K562 (cell line): Measurements from ENCODE around the gene MTHFR. TPM values are rescaled to one million over a fixed set of nuclear protein-coding genes. Genes with fewer than 3 reads are reported as not detected.

Source experiments
- ELF4 ChIP-seq: fragments of 450-650 bp; formaldehyde crosslinking; IDR thresholded peaks from 2 replicates; pipeline ENCODE4 v1.4.0; 2022; ENCODE audit warnings: missing genetic modification characterization
- GABPA ChIP-seq: fragments of 200-800 bp; sonication (Bioruptor generic); conservative IDR thresholded peaks from 2 replicates; pipeline ENCODE4 v1.6.1; 2016; ENCODE audit warnings: low read depth, missing genetic modification characterization, missing compliant biosample characterization
- GATAD2B ChIP-seq: fragments of 450-650 bp; IDR thresholded peaks from 2 replicates; pipeline ENCODE4 v1.6.1; 2017; ENCODE audit warnings: mild to moderate bottlenecking, borderline replicate concordance
- HCFC1 ChIP-seq: IDR thresholded peaks from 2 replicates; pipeline ENCODE4 v1.6.1; 2012; ENCODE audit warnings: low read depth, low read length, improper control_type of control experiment
- HMG20B ChIP-seq: fragments of 250-450 bp; sonication (Bioruptor Pico); IDR thresholded peaks from 2 replicates; pipeline ENCODE4 v1.5.0; 2021; ENCODE audit warnings: mild to moderate bottlenecking
- HNRNPL ChIP-seq: fragments of 200-400 bp; formaldehyde crosslinking; IDR thresholded peaks from 2 replicates; pipeline ENCODE4 v1.6.1; 2017; ENCODE audit warnings: low read depth, mild to moderate bottlenecking, low read length
- MTA1 ChIP-seq: fragments of 450-650 bp; IDR thresholded peaks from 2 replicates; pipeline ENCODE4 v1.6.1; 2017; ENCODE audit warnings: borderline replicate concordance
- NBN ChIP-seq: fragments of 450-650 bp; IDR thresholded peaks from 2 replicates; pipeline ENCODE4 v1.6.1; 2016; ENCODE audit warnings: low read depth, mild to moderate bottlenecking
- POLR3A ChIP-seq: IDR thresholded peaks from 2 replicates; pipeline ENCODE4 v1.6.1; 2011; ENCODE audit warnings: borderline replicate concordance, mild to moderate bottlenecking, moderate library complexity; ENCODE audit not compliant: insufficient read length, insufficient read depth; ENCODE audit errors: extremely low read depth
- RBM22 ChIP-seq: fragments of 200-400 bp; formaldehyde crosslinking; IDR thresholded peaks from 2 replicates; pipeline ENCODE4 v1.6.1; 2018; ENCODE audit warnings: low read length, low read depth; ENCODE audit not compliant: poor library complexity, severe bottlenecking
- SMARCB1 ChIP-seq: IDR thresholded peaks from 2 replicates; pipeline ENCODE4 v1.6.1; 2011; ENCODE audit warnings: improper control_type of control experiment, low read depth; ENCODE audit not compliant: insufficient read length
- TCF3 ChIP-seq: sonication (generic); formaldehyde crosslinking; IDR thresholded peaks from 2 replicates; pipeline ENCODE4 v1.4.0; 2020; ENCODE audit warnings: mild to moderate bottlenecking, missing genetic modification reagents
- TCF7L2 ChIP-seq: fragments of 150-350 bp; IDR thresholded peaks from 2 replicates; pipeline ENCODE4 v1.6.1; 2016; ENCODE audit warnings: low read depth, mild to moderate bottlenecking, low read length, moderate library complexity
- U2AF2 ChIP-seq: fragments of 200-400 bp; formaldehyde crosslinking; optimal IDR thresholded peaks from 2 replicates; pipeline ENCODE3; 2017; ENCODE audit warnings: low read depth, mild to moderate bottlenecking, low read length
- ZNF512 ChIP-seq: IDR thresholded peaks from 2 replicates; pipeline ENCODE4 v1.6.1; 2016; ENCODE audit warnings: missing genetic modification characterization, missing compliant biosample characterization
- ZNF589 ChIP-seq: fragments of 200-800 bp; sonication (Bioruptor generic); IDR thresholded peaks from 2 replicates; pipeline ENCODE4 v1.6.1; 2016; ENCODE audit warnings: low read depth, missing genetic modification characterization, missing compliant biosample characterization
- ZNF644 ChIP-seq: fragments of 200-800 bp; sonication (Bioruptor generic); IDR thresholded peaks from 2 replicates; pipeline ENCODE4 v1.6.1; 2016; ENCODE audit warnings: low read depth, missing genetic modification characterization, missing compliant biosample characterization
- polyA plus RNA-seq, 8 experiments: library from polyadenylated mRNA; depleted of rRNA in 4 of 8; stranded (reverse) in 5 of 8; unstranded in 3 of 8; fragments of >200 nt; fragmentation: Nextera tagmentation in 2 of 8; fragmentation: Illumina TruSeq in 1 of 8; extraction: Ambion mirVana in 2 of 8; extraction: Trizol in 1 of 8; gene quantifications; 2 replicates each; pipeline versions ENCODE4 v1.2.1 to v1.2.3, GENCODE V29; 2011 to 2014; ENCODE audit warnings: inconsistent platforms in 1 of 8, missing spikeins in 1 of 8
- total RNA-seq, 7 experiments: library from RNA; depleted of rRNA in 6 of 7; stranded (reverse); fragments of >200 nt in 6 of 7; fragmentation: Illumina TruSeq in 2 of 7; extraction: Trizol in 2 of 7; gene quantifications; 2 replicates each; pipeline versions ENCODE4 v1.2.1 to v1.2.3, GENCODE V29; 2011 to 2021; ENCODE audit warnings: low replicate concordance in 1 of 7
- TF ChIP-seq, protein P1 (sequence below), 2 experiments: fragments of 450-650 bp; IDR thresholded peaks; 2 replicates each; pipeline ENCODE4 v1.6.1; 2016; ENCODE audit warnings: mild to moderate bottlenecking in 2 of 2, borderline replicate concordance in 1 of 2, low read depth in 1 of 2, moderate library complexity in 1 of 2

Gene MTHFR
- total and polyA plus RNA-seq, 9 of the 15 experiments (the other 6 are each of a cell fraction or from before 2014, with no cell fraction given): 5.0 to 104 (median 62.6) TPM

DNA sequence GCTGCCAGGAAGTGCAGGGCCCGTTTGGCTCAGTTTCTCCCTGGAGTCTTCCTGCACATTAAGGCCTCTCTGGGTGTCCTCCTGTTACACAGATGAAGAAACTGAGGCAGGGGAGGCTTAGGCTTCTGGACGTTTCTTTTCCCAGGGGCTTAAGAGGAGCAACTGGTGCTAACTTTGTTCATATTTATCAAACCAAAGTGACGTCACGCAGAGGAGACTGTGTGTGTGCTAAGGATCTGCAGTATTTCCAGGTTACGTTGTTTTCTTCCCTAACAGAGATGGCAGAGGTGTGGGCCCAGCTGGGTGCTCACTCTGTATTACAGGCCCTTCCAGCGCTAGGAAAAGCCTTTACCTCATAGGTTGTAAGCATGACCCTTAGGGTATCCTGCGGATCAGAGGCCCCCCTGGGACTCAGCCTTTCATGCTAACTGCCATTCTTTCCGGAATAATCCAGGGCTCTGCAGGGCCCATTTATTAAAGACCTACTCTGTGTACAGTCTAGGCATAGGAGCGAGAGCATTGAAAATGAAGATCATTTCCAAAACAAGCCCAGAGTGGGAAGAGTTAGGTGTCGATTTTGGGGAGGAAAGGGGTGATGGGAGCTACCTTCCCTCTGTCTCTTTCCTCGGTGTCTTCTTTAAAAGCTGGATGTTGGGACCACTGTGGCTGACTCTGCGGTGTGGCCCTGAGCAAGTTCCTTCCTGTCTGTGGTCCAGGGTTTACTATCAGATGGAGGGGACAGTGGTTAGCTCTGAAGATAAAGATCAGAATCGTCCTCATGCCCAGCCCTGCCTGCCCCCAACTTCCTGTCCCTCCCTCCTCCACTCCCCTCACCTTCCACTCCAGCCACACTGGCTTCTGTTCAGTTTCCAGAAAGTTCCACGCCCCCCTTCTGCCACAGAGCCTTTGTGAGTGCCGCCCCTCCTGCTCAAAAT is 65.2 kb downstream of the MTHFR start (continued):
- peak; percentile 83 for TF ChIP-seq GABPA (tag)
- TF ChIP-seq, protein P1, sequence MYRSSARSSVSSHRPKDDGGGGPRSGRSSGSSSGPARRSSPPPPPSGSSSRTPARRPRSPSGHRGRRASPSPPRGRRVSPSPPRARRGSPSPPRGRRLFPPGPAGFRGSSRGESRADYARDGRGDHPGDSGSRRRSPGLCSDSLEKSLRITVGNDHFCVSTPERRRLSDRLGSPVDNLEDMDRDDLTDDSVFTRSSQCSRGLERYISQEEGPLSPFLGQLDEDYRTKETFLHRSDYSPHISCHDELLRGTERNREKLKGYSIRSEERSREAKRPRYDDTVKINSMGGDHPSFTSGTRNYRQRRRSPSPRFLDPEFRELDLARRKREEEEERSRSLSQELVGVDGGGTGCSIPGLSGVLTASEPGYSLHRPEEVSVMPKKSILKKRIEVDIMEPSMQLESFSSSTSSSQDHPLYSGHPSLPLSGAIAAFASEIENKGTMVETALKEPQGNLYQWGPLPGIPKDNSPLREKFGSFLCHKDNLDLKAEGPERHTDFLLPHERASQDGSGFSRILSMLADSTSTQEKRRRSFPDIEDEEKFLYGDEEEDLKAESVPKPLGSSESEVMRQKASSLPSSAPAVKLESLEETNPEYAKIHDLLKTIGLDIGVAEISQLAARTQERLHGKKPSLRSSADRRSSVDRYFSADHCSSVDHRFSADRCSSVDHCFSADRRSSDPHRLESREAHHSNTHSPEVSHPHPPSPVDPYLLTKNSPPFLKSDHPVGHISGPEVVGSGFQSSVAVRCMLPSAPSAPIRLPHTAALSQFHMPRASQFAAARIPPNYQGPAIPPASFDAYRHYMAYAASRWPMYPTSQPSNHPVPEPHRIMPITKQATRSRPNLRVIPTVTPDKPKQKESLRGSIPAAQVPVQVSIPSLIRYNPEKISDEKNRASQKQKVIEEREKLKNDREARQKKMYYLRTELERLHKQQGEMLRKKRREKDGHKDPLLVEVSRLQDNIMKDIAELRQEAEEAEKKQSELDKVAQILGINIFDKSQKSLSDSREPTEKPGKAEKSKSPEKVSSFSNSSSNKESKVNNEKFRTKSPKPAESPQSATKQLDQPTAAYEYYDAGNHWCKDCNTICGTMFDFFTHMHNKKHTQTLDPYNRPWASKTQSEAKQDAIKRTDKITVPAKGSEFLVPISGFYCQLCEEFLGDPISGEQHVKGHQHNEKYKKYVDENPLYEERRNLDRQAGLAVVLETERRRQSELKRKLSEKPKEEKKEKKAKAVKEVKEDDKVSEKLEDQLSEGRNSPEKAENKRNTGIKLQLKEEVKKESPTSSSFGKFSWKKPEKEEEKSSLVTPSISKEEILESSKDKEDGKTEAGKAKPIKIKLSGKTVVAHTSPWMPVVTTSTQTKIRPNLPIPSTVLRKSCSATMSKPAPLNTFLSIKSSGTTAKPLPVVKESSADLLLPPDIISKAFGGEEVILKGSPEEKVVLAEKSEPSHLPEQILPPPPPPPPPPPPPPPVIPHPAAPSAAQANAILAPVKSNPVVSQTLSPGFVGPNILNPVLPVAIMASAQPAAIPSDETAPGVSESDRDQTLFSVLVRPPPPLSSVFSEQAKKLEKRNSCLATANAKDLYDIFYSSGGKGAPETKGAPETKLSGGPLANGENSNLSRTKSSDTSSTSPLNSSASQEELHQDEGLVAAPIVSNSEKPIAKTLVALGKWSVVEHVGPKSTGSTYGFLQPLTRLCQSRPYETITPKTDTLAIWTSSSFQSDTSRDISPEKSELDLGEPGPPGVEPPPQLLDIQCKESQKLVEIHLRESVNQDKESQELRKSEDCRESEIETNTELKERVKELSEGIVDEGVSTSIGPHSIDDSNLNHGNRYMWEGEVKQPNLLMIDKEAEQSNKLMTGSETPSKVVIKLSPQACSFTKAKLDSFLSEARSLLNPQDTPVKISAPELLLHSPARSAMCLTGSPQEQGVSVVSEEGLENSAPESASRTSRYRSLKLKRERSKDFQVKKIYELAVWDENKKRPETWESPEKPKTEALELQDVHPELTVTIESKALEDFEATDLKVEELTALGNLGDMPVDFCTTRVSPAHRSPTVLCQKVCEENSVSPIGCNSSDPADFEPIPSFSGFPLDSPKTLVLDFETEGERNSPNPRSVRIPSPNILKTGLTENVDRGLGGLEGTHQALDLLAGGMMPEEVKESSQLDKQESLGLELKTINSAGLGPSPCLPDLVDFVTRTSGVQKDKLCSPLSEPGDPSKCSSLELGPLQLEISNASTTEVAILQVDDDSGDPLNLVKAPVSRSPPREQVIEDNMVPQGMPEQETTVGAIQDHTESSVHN (IDR thresholded peaks at IDR 0.05; ENCODE audit: borderline replicate concordance in 1 of 2, low read depth in 1 of 2): no peak
- peak; percentile 43; the same call in 1 of the 2 replicates for TF ChIP-seq NBN
- no peak for TF ChIP-seq ELF4 (CRISPR knock-in tag)
- TF ChIP-seq GATAD2B: no peak; the same call in 1 of the 2 replicates
- TF ChIP-seq U2AF2: no peak
- TF ChIP-seq RBM22: no peak
- TF ChIP-seq HCFC1: no peak
- peak; percentile 71; the same call in 1 of the 2 replicates for TF ChIP-seq MTA1
- no peak for TF ChIP-seq POLR3A
- TF ChIP-seq HMG20B: no peak
- no peak for TF ChIP-seq ZNF644 (tag)
- TF ChIP-seq HNRNPL: no peak
- TF ChIP-seq TCF7L2: no peak
- TF ChIP-seq ZNF589: peak; percentile 70; the same call in 1 of the 2 replicates
- TF ChIP-seq TCF3 (CRISPR knock-in tag): 0 out of 2 replicates have a peak, but pooled peaks have one; percentile 26
- no peak for TF ChIP-seq ZNF512
- TF ChIP-seq SMARCB1: no peak
